IPS-15b (cell line): ENCODE data around the gene ARHGAP6.
A peak's percentile ranks its signal among the peaks of the same experiment; 100 is the strongest.

Source experiments
- H3K27me3 ChIP-seq: one replicate; pipeline ENCODE4 v1.6.1; 2013; ENCODE audit warnings: low read length; ENCODE audit not compliant: control insufficient read depth, insufficient read depth
- H3K36me3 ChIP-seq: one replicate; pipeline ENCODE4 v1.6.1; 2013; ENCODE audit warnings: low read length; ENCODE audit not compliant: control insufficient read depth, insufficient read depth
- H3K4me1 ChIP-seq: one replicate; pipeline ENCODE4 v1.6.1; 2013; ENCODE audit warnings: mild to moderate bottlenecking, low read length; ENCODE audit not compliant: control insufficient read depth, insufficient read depth
- H3K4me3 ChIP-seq: one replicate; pipeline ENCODE4 v1.5.1; 2013; ENCODE audit warnings: low read depth, low read length
- H3K9ac ChIP-seq: one replicate; pipeline ENCODE4 v1.6.1; 2013; ENCODE audit warnings: low read depth, mild to moderate bottlenecking, low read length
- H3K9me3 ChIP-seq: one replicate; pipeline ENCODE4 v1.6.1; 2013; ENCODE audit warnings: mild to moderate bottlenecking, low read length; ENCODE audit not compliant: control insufficient read depth, insufficient read depth

The ARHGAP6 gene

DNA sequence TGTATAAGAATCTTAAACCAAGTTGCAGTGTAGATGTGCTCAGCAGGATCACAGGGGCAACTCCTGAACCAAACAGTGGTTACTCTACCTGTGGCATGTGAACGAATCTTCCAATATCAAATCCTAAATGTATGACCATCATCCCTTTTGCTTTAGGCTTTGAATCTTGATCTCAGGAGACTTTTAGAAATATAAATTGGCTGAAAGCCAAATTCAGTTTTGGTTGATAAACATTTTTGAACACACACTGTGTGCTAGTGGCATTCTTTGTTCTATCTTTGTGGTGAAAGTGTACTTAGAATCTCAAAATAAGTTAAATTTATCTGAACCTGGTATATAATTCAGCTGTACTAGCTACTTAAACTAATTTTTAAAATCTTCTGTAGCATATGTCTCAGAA, 4.6 kb upstream of the ARHGAP6 start:
- Histone ChIP-seq H3K4me1 (no peaks in the 10 kb centered on the region), H3K36me3 (no peaks in the 10 kb centered on the region), H3K9ac (no peak overlapping the region), H3K27me3 (peaks cover 67% of the 10 kb centered on the region), H3K4me3 (no peak overlapping the region), H3K9me3 (no peaks in the 10 kb centered on the region)

DNA sequence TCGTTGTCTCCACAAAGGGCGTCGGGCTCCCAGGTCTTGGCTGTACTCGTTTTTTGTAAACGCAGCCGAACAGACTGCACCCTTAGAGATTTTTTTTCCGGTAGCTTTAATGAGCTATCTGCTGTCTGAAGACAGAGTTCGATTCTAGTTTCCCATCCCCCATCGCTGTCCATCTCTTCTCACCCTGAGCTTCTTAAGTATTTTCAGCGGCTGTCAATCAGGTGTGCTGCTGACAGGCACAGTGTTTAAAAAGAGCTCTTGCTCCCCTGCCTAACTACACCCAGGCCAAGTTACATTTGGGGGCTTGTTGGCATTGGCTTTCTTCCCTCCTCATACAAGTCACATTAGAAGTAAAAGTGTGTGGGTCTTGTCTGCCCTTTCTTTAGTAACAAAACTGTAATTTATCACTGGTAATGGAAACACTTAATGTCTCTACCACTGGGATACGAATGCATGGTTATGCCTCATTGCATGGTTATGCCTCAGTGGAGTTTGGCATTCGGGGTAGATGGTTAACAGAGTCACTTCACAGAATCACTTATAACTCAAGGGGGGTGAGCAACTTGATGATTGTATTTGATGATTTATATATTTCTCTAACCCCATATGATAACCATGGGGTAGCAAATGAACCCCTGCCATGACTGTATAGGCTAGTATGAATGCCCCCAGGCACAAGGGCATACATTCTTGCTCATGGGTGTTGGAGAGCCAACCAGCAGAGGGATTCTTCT, 1.4 kb upstream of the ARHGAP6 start:
- H3K27me3 ChIP-seq, result peaks cover 91% of the 10 kb centered on the region
- H3K4me3 ChIP-seq, result no peak overlapping the region
- no peaks in the 10 kb centered on the region for H3K9me3 ChIP-seq
- no peak overlapping the region for H3K9ac ChIP-seq
- H3K4me1 ChIP-seq, result no peaks in the 10 kb centered on the region
- no peaks in the 10 kb centered on the region for H3K36me3 ChIP-seq

DNA sequence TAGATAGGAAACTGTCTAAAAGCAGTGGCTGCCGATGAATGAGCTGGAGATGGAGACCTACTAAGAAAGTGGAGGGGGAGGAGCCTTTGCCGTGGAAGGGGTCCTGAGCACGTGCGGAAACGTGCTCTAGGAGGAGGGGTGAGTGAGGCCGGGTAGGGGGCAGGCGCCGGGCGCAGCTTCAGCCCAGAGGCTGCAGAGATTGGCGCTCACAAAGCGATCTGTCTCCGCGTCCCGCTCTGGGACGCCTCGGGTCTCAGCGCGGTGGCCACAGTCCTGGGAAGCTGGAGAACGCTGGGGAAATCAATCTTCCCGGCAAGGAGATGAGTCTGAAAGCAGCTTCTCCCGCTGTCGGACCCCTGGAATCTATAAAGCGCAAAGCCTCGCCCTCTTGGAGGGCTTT, 444 bp upstream of the ARHGAP6 start:
- H3K4me3 ChIP-seq, result peak overlapping the region; percentile 75
- H3K9me3 ChIP-seq, result no peaks in the 10 kb centered on the region
- H3K27me3 ChIP-seq, result peaks cover 93% of the 10 kb centered on the region
- H3K4me1 ChIP-seq, result no peaks in the 10 kb centered on the region
- H3K9ac ChIP-seq, result no peak overlapping the region
- no peaks in the 10 kb centered on the region for H3K36me3 ChIP-seq

DNA sequence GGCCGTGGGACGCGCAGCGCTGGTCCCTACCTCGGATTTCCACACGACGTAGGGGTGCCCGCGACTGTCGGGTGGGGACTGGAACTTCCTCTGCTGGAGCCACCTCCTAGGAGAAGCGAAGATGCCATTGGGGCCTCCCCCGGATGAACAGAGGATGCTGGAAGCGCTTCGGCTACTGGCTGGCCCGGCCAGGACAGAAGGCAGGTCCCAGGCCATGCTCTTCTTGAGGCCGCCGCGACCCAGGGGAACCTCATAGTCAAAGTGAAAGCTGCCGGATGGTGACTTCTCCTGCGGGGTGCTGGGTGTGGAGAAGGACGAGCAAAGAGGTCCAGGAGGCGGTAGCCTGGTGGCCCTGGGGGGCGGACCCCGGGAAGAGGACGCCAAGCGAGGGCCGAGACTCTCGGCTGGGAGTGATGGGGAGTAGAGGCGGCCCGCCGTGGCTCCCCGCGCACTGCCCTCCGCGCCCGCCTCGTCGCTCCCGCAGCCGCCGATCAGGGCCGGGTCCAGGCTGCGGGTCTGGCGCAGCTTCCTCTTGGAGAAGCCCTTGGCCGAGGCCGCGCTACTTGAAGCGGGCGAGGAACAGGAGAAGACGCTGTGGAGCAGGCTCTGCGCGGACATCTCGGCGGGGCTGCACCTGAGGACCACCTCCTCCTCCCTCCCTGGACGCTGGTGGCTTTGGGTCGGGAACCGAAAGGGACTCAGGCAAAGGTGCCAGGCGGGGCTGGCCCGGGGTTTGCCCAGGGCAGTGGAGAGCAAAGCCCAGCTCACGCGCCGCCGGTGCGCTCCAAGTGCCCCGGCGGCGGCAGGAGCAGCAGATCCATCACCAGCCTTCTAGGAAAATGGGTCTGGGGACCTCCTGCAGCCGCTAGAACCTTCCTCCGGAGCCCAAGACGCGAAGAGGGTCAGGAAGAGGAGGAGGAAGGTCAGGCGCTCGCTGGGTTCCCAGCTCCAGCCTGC, 1.2 kb downstream of the ARHGAP6 start:
- Histone ChIP-seq H3K9me3 (no peaks in the 10 kb centered on the region), H3K4me3 (peak overlapping the region; percentile 75), H3K36me3 (no peaks in the 10 kb centered on the region), H3K27me3 (peaks cover 93% of the 10 kb centered on the region), H3K9ac (no peak overlapping the region), H3K4me1 (no peaks in the 10 kb centered on the region)

DNA sequence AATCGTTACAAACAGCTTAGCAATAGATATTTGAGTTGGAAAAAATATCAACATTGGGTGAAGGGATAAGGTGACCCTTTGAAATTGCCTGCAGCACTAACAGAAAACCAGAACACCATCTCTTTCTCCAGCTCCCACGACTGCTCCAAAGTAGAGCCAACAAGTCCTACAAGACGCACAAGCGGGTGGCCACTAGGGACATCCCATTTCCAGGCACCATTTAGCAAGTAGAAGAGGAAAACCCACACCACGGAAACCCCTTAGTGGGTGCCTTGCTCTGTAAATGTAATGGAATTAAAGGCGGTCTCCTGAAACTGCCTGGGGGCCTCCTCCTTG, 1.9 kb downstream of the ARHGAP6 start:
- H3K4me1 ChIP-seq, result no peaks in the 10 kb centered on the region
- H3K9ac ChIP-seq, result no peak overlapping the region
- H3K4me3 ChIP-seq, result peak overlapping the region; percentile 75
- peaks cover 88% of the 10 kb centered on the region for H3K27me3 ChIP-seq
- no peaks in the 10 kb centered on the region for H3K36me3 ChIP-seq
- no peaks in the 10 kb centered on the region for H3K9me3 ChIP-seq

DNA sequence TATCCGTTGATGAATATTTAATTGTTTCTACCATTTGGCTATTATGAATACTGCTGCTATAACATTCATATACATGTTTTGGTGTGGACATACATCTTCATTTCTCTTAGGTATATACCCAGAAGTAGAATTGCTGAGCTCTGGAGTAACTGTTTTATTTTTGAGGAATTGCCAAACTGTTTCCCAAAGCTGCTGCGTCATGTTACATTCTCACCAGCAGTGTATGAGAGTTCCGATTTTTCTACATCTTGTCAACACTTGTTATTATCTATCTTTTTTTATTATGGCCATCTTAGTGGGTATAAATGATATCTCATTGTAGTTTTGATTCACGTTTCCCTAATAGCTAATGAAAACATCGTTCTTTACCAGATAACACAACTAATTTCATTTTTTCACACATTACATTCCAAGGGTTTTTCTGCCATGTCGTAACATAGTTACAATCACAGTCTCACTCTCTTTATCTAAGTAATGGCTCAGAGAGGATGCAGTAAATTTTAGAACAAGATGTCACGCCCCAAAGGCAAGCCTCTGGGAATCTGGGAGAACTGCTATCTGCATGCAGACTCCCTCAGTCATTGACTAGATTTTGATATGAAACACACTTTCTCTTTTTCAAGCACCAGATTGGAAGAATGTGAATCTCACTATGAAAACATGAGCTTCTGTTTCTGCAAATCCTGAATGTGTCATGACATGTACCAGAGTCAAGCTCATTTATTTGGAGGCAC, 10.3 kb downstream of the ARHGAP6 start:
- Histone ChIP-seq H3K4me3 (no peak overlapping the region), H3K36me3 (no peaks in the 10 kb centered on the region), H3K27me3 (peaks cover 11% of the 10 kb centered on the region), H3K9ac (no peak overlapping the region), H3K4me1 (no peaks in the 10 kb centered on the region), H3K9me3 (no peaks in the 10 kb centered on the region)

DNA sequence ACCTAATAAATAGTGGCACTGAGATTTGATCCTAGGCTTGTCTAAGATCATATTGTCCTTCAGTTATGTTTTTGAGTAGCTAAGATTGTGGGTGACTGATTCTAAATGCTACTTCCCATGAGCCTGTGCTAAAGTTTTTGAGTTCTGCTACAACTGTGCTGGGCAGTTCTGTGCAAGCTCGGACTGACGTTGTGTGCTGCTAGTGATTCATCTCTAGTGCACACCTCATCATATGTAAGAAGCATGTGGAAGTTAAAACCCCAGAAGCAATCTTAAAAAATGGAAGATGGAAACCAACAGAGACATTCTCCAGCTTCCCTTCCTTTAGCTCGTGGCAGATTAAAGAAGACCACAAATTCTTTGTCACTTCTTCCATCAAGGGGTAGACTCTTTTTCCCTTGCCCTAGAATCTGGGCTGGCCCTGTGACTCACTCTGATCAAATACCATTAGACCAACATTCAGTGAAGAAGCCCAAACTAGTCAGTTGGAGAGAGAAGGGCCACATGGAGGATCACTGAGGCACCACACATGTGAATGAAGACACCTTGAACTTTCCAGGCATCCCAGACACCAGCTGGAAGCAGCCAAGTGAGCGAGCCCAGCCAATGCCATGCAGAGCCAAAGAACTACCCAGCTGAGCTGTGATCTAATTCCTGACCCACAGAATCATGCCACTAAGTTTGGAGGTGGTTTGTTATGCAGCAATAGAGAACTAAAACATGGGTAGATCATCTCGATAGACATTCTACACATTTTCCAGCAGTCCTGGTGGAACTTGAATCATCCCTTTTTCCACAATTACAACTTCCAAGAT, 16.8 kb downstream of the ARHGAP6 start:
- no peak overlapping the region for H3K4me3 ChIP-seq
- H3K4me1 ChIP-seq, result no peaks in the 10 kb centered on the region
- H3K9ac ChIP-seq, result no peak overlapping the region
- H3K36me3 ChIP-seq, result no peaks in the 10 kb centered on the region
- H3K9me3 ChIP-seq, result no peaks in the 10 kb centered on the region
- H3K27me3 ChIP-seq, result no peaks in the 10 kb centered on the region

DNA sequence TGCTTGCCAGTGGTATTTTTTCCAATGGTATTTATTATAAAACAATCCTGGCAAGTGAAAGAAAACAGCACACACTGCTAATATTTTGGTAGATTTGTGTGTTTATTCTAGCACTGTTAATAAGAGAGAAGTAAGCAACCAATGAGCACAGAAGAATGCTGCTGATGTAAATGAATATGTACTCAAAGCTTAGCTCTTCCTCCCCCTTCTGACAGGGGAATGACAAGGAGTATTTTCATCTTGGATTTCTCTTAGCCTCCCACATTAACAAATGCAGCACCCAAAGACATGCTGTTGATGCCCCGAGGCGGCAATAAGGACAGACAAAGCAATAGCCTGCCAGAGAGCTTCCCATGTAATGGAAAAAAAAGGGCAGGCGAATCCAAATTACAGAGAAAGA, 18.6 kb downstream of the ARHGAP6 start:
- Histone ChIP-seq H3K9me3 (no peaks in the 10 kb centered on the region), H3K36me3 (no peaks in the 10 kb centered on the region), H3K4me1 (no peaks in the 10 kb centered on the region), H3K4me3 (no peak overlapping the region), H3K9ac (no peak overlapping the region), H3K27me3 (no peaks in the 10 kb centered on the region)

DNA sequence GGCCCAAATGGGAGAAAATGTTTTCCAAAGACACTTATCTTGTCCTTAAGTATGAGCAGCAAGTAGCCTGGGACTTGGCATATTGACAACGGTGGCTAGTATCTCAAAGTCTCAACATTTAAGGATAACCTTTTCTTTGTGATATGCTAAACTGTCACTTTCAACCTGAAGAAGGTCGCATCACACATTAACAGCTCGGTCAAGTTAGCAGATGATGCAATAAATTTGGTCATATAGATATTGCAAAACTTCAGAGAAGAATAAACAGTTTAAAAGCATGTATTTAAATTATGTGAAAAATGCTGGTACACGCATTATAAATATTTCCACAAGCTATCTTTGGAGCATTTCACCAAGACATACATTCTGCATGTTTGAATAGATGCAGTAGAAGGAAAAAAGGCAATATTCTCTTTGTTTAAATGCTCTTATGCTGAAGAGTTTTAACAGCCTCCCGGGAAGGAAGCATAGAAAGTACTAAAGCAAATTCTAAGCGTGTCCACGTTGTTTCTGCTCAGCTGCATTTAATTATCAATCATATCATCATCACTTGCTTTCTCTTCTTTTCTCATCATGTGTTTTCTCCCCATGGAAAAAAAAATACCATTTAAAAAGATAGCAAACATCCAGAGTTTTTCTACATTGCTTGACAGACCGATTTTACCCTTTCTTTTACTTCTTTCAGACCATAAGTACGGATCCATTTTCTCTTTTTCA, 24.2 kb downstream of the ARHGAP6 start:
- no peaks in the 10 kb centered on the region for H3K36me3 ChIP-seq
- H3K9me3 ChIP-seq, result no peaks in the 10 kb centered on the region
- H3K9ac ChIP-seq, result no peak overlapping the region
- no peak overlapping the region for H3K4me3 ChIP-seq
- no peaks in the 10 kb centered on the region for H3K27me3 ChIP-seq
- no peaks in the 10 kb centered on the region for H3K4me1 ChIP-seq

DNA sequence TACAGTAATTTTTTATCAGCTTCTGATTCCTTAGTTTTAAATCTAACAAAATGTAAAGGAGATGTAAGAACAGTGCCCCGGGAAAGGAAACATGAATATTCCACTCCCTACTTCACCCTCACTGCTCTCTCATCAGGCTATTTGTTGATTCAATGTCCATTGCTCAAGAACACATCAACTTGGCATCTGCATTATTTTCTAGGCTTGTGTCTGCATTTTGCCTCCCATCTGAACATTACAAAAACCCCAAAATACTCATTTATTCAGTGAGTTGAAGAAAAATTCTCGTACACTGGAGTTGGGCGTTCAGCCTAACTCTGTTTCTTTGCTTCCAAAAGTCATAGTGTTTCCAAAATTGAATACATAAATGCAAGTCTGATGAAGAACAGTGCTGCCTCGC, 25.6 kb downstream of the ARHGAP6 start:
- Histone ChIP-seq H3K36me3 (no peaks in the 10 kb centered on the region), H3K9ac (no peak overlapping the region), H3K4me3 (no peak overlapping the region), H3K4me1 (no peaks in the 10 kb centered on the region), H3K27me3 (no peaks in the 10 kb centered on the region), H3K9me3 (no peaks in the 10 kb centered on the region)

DNA sequence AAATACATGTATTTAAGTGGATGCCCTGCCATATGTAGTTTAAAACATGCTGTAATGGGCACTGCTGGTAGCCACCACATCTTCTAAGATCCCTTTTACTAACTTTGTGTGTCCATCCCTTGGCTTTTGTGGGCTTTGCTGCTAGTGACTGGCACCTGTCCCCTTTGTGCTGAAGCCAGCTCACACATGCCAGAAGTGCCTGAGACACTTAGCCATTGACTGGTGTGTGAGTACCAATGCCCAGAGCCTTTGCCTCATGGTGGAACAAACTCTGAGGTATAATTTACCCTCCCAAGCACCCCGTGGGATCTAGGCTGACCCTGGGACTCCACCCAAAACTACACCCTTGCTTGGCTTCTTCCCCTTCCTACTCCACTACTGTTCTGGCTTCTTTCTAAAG, 33.0 kb downstream of the ARHGAP6 start:
- H3K4me1 ChIP-seq, result no peaks in the 10 kb centered on the region
- no peaks in the 10 kb centered on the region for H3K9me3 ChIP-seq
- no peak overlapping the region for H3K9ac ChIP-seq
- H3K27me3 ChIP-seq, result no peaks in the 10 kb centered on the region
- no peaks in the 10 kb centered on the region for H3K36me3 ChIP-seq
- no peak overlapping the region for H3K4me3 ChIP-seq
